Ovary (tissue), 3 donors: Measurements from ENCODE around the gene VAV3.

ENCODE experiments used
- CTCF ChIP-seq, 3 donors: fragments of 450-650 bp in 2 of 3; fragments of 200-600 bp in 1 of 3; IDR thresholded peaks; one replicate each; pipeline versions ENCODE4 v1.5.1 to v1.8.0; 2016 to 2022; ENCODE audit warnings: antibody characterized with exemption in 3 of 3, mild to moderate bottlenecking in 1 of 3
- EP300 ChIP-seq: sonication (generic); formaldehyde crosslinking; IDR thresholded peaks from one replicate; pipeline ENCODE4 v1.6.1; 2017; ENCODE audit warnings: antibody characterized with exemption
- POLR2A ChIP-seq: fragments of 450-650 bp; IDR thresholded peaks from one replicate; pipeline ENCODE4 v1.6.1; 2017; ENCODE audit warnings: antibody characterized with exemption, mild to moderate bottlenecking, moderate library complexity
- donor health status: DM: no; HTN: no; CAD: no.

DNA sequence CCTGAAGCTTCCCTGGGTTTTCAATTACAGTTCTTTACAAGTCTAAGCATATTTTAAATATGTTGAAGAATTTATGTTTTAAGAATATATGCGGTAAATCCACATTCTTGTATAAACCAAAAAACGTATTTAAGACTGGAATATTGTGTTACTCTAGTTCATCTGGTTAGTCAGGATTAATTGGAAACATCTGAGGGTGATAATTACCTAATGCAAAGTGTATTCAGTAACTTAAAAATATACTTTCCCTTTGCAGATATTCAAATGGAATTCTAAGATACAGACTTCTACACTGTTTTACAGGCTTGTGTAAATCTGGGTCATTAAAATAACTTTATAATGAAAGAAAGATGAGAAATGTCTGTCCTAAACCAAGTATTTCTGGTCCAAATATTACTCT lies 302.0 kb downstream of the VAV3 start:
- TF ChIP-seq CTCF (IDR thresholded peaks at IDR 0.05): no peak
- no peak for TF ChIP-seq EP300
- no peak for TF ChIP-seq POLR2A
